ENCODE data around the gene HCN3. TPM values are rescaled to one million over a fixed set of nuclear protein-coding genes. Genes with fewer than 3 reads are reported as not detected.

The HCN3 gene
- total RNA-seq, 4 donors from 2014 or later = 2.1 to 3.0 (median 2.5) TPM

- no peak for DNase-seq
- 89 to 93% methylated on average over 4 of the region's 5 CpGs for WGBS, 2 donors
- Histone ChIP-seq H3K27me3 (no peaks in the 10 kb centered on the region), H3K4me3 (no peak overlapping the region), H3K9me3 (no peaks in the 10 kb centered on the region), H3K4me1 (peaks cover 20 to 44% (median 29%) of the 10 kb centered on the region in 3 donors), H3K27ac (no peak overlapping the region), H3K36me3 (peaks cover 0 to 71% (median 30%) of the 10 kb centered on the region in 3 donors)
- intact Hi-C loops (cut with DNase I) = loop anchor here (10.0 kb wide), 1 partner anchor 245 kb away; no protein-coding TSS in a partner anchor
- no peak for TF ChIP-seq CTCF (IDR thresholded peaks at IDR 0.05)
- TF ChIP-seq POLR2A (IDR thresholded peaks at IDR 0.05) = no peak
These were observed 17.0 kb upstream of the HCN3 start for GRCh38 chr1:155260276-155260675.

- no peak for DNase-seq
- Histone ChIP-seq H3K36me3 (peaks cover 9 to 80% (median 42%) of the 10 kb centered on the region in 3 donors), H3K4me3 (peak overlapping the region; percentile 58 to 88 (median 86)), H3K27me3 (no peaks in the 10 kb centered on the region), H3K27ac (peak overlapping the region; percentile 80 to 90 (median 86)), H3K4me1 (peaks cover 15 to 33% (median 18%) of the 10 kb centered on the region in 3 donors), H3K9me3 (no peaks in the 10 kb centered on the region)
- WGBS, 2 donors = 0% methylated on average over 4 of the region's 9 CpGs; no CpG with 5 or more reads in 1 of the 2 donors
- no peak for TF ChIP-seq CTCF (IDR thresholded peaks at IDR 0.05)
- no peak for TF ChIP-seq POLR2A (IDR thresholded peaks at IDR 0.05)
- intact Hi-C loops (cut with DNase I) = loop anchor here (10.0 kb wide), 1 partner anchor 243 kb away; no protein-coding TSS in a partner anchor
These were observed 15.8 kb upstream of the HCN3 start for GRCh38 chr1:155261493-155261851.

- TF ChIP-seq POLR2A (IDR thresholded peaks at IDR 0.05) (peak in 2 of 4 donors; percentile 58 to 65), CTCF (IDR thresholded peaks at IDR 0.05) (peak in 1 of 6 experiments; percentile 38)
- H3K4me3 ChIP-seq = peak within 1 kb of the TSS; percentile 58 to 88 (median 86)
- H3K27me3 ChIP-seq = no peaks in the 10 kb centered on the region
- DNase-seq = peak; percentile 77
- intact Hi-C loops (cut with DNase I) = loop anchor here (10.0 kb wide), 1 partner anchor 243 kb away; no protein-coding TSS in a partner anchor
- peak within 1 kb of the TSS; percentile 80 to 90 (median 86) for H3K27ac ChIP-seq
- no peaks in the 10 kb centered on the region for H3K9me3 ChIP-seq
- 0 to 1% methylated on average over 15 to 24 of the region's 47 CpGs for WGBS, 2 donors
- H3K36me3 ChIP-seq = peaks cover 14 to 80% (median 48%) of the 10 kb centered on the region in 3 donors
- H3K4me1 ChIP-seq = peaks cover 15 to 28% (median 15%) of the 10 kb centered on the region in 3 donors
These were observed 15.2 kb upstream of the HCN3 start, which contains the start of gene SCAMP3 for GRCh38 chr1:155261852-155262673. Gene SCAMP3, minus strand, starts transcription at chr1:155262360. Its CDS starts 209 bp downstream, at chr1:155262151.

GRCh38 chr1:155263067-155263466 lies 14.2 kb upstream of the HCN3 start:
- no peak for DNase-seq
- H3K4me3 ChIP-seq = no peak overlapping the region
- peaks cover 24 to 80% (median 58%) of the 10 kb centered on the region in 3 donors for H3K36me3 ChIP-seq
- no peak for TF ChIP-seq CTCF (IDR thresholded peaks at IDR 0.05)
- 61 to 87% methylated on average over 5 to 10 of the region's 11 CpGs for WGBS, 2 donors
- H3K27me3 ChIP-seq = no peaks in the 10 kb centered on the region
- intact Hi-C loops (cut with DNase I) = loop anchor here (10.0 kb wide), 1 partner anchor 242 kb away; no protein-coding TSS in a partner anchor
- peak overlapping the region in 3 of 4 donors; percentile 80 to 90 (median 87) for H3K27ac ChIP-seq
- peaks cover 15 to 28% (median 15%) of the 10 kb centered on the region in 3 donors for H3K4me1 ChIP-seq
- H3K9me3 ChIP-seq = no peaks in the 10 kb centered on the region

- H3K4me3 ChIP-seq = no peak overlapping the region
- H3K27me3 ChIP-seq = no peaks in the 10 kb centered on the region
- H3K36me3 ChIP-seq = peaks cover 41 to 87% (median 74%) of the 10 kb centered on the region in 3 donors
- no peak for DNase-seq
- 75 to 83% methylated on average over 3 to 6 of the region's 6 CpGs for WGBS, 2 donors
- no peak overlapping the region for H3K27ac ChIP-seq
- no peaks in the 10 kb centered on the region for H3K9me3 ChIP-seq
- TF ChIP-seq POLR2A (IDR thresholded peaks at IDR 0.05) (no peak), CTCF (IDR thresholded peaks at IDR 0.05) (no peak)
- peaks cover 6 to 20% (median 8%) of the 10 kb centered on the region in 3 donors for H3K4me1 ChIP-seq
- intact Hi-C loops (cut with DNase I) = loop anchor here (10.0 kb wide), 1 partner anchor 238 kb away; no protein-coding TSS in a partner anchor
These were observed 10.7 kb upstream of the HCN3 start for GRCh38 chr1:155266553-155266952.

Measured in esophagus squamous epithelium (tissue), 5 donors.